NCI-H146 (cell line): ENCODE results near the gene SH2D3C.
"Not testable (repeated sequence)": the region's sequence is repeated elsewhere in the genome, so short reads cannot be mapped to it uniquely, and the experiment has no call there.

Experiments
- DNase-seq: peaks from one replicate; lab custom pipeline; 2025; lab: John Stamatoyannopoulos, UW

The SH2D3C gene

DNA sequence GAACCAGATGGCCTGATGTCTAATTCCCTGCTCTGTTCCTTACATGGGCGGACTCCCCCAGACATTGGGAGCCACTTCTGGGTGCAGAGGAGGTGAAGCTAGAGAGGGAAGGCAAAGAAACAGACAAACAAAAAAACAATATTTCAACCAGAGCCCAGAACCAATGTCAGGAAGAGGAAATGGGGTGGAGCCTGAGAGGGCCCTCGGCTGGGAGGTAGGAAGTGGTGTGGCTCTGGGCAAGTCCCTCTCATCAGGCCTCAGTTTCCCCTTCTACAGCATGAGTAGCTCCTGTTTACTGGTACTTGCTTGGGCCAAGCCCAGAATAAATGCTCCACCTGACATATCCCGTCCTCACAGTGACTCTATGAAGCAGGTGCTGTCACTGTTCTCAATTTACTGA lies 11.1 kb downstream of the SH2D3C start:
- no peak for DNase-seq

DNA sequence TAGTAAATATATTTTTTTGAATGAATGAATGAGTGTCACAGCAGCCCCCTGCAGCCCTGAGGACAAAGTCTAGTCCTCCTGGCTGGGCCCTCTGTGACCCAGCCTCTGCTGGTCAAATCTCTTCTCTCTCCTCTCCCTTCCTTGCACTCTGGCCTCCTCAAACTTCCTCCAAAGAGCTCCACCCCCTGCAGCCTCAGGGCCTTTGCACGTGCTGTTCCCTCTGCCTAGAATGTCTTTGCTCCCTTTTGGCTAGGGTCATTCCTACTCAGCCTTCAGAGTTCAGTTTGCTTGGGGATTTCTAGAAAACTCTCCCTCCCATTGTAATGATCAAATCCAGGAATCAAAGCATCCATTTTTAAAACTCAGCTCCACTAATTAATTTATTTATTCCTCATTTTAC lies 13.0 kb downstream of the SH2D3C start:
- DNase-seq = no peak

- DNase-seq = no peak
Measured at GRCh38 chr9:127763918-127764384, 14.5 kb downstream of the SH2D3C start.

- DNase-seq = no peak
Measured at GRCh38 chr9:127762111-127762676, 16.3 kb downstream of the SH2D3C start.

DNA sequence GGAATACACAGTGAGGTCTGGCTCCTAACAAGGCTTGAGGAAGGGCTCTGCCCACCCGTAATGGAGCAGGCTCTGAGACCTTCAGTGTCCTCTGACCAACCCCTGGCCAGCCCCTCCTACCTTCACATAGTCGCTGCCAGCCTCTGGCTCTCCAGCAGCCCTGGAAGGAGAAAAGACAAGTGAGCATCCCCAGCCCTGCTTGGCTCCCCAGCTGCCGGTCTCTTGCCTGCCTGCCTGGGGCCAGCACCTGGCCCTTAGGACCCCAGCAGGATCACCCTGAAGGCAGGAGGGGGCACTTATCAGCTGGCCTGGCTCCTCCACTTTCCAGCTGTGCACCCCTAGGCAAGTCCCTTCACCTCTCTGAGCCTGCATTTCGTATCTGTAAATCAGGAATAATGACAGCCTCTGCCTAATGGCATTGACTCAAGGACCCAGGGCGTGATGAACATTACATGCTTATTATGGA lies 16.9 kb downstream of the SH2D3C start:
- DNase-seq = no peak

DNA sequence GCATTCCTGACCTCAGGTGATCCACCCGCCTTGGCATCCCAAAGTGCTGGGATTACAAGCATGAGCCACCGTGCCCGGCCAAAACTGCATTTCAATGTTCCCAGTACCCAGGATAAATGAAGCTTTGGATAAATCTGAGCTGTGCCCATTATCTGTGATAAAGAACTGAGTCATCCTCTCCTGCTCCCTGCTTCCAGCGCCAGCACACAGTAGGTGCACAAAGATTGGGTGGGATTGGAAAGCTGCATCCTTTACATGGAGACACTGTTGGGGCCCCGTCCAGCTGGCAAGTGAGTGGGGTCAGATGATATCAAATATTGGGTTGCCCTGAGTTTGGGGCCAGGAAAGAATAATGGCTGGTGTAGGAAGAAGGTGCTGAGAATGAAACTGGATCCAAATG lies 17.4 kb downstream of the SH2D3C start:
- DNase-seq = no peak

- DNase-seq = no peak
Measured at GRCh38 chr9:127758843-127759242, 19.6 kb downstream of the SH2D3C start.

- DNase-seq = not testable (repeated sequence)
Measured at GRCh38 chr9:127756776-127757175, 21.7 kb downstream of the SH2D3C start.

- no peak for DNase-seq
Measured at GRCh38 chr9:127756233-127756632, 22.2 kb downstream of the SH2D3C start.

GRCh38 chr9:127755061-127756060 lies 23.1 kb downstream of the SH2D3C start:
- DNase-seq = peak; percentile 39

DNA sequence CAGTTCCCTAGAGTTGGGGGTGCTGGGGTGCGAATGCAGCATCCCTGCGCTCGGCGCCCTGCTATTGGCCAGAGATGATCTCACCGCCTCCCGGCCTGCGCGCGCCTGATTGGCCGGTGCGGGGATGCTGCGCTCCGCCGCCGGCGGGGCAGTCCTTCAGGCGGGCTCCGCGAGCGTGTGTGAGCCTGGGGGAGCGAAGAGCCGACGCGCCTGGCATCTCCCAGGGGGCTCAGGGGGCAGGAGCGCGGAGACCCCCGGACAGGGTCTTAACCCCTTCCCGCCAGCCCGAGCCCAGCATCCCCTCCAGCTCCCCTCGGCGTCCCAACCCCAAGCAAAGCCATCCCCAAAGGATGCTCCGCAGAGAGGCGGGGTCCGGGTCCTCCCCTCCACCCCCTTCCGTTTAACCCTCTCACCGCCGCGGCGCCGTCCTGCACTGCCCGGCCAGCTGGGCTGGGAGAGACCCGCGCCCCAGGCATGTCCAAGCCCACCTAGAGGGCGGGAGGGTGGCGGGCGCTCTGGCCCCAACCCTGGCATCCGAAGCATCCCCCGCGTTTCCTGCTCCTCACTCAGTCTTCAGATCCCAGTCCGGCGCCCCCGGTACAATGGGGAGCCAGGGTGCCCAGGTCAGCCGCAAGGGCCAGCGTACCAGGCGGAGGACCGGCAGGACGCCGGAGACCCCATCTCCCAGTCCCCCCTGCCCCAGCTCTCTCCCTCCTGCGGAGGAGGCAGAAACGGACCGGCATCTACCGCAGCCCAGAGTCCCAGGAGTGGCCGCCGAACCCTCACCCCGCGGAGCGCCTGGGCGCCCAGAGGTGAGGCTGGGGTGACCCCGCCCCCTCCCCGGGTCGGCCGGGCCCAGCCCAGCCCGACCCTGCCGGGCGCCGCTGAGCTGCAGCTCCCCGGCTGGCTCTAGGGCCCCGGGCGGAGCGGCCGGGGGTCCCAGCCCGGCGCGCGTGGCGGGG lies 24.1 kb downstream of the SH2D3C start:
- peak; percentile 30 for DNase-seq

GRCh38 chr9:127753622-127754021 lies 24.8 kb downstream of the SH2D3C start:
- no peak for DNase-seq

GRCh38 chr9:127753148-127753547 lies 25.3 kb downstream of the SH2D3C start:
- DNase-seq = no peak

DNA sequence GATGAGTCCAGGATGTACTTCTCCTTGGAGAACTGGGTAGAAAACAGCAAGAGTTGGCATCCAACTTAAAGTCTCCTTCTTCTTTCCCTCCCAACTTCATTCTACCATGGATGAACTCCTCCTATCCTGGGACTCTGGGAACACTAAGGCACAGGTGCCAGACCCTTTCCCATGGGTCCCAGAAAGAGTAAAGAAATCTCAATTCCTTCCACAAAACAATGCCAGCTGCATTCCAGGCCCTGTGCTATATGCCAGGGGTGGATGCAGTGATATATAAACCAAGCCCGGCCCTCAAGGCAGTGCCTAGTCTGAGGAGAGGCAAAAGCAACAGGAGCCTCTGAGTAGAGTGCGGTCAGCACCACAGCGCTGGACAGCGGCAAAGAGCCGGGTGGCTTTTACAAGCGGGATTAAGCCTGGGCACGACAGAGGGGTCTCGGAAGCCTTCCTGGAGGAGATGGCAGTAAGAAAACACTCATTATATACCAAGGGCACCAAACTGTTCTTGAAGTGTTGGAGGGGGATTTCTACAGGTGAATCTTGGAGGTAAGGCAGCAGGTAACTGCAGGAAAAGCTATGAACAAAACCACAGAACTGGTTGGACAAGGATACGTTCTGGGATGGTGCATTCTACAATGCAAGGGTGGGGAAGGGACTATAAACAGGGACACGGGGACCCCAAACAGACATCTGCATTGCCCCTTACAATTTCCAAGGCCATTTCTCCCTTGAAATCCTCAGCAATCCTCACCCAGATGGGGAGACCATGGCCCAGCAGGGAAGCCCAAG lies 27.0 kb downstream of the SH2D3C start:
- DNase-seq = no peak

GRCh38 chr9:127749090-127749787 lies 29.2 kb downstream of the SH2D3C start:
- no peak for DNase-seq

- no peak for DNase-seq
Measured at GRCh38 chr9:127746959-127747569, 31.4 kb downstream of the SH2D3C start.

DNA sequence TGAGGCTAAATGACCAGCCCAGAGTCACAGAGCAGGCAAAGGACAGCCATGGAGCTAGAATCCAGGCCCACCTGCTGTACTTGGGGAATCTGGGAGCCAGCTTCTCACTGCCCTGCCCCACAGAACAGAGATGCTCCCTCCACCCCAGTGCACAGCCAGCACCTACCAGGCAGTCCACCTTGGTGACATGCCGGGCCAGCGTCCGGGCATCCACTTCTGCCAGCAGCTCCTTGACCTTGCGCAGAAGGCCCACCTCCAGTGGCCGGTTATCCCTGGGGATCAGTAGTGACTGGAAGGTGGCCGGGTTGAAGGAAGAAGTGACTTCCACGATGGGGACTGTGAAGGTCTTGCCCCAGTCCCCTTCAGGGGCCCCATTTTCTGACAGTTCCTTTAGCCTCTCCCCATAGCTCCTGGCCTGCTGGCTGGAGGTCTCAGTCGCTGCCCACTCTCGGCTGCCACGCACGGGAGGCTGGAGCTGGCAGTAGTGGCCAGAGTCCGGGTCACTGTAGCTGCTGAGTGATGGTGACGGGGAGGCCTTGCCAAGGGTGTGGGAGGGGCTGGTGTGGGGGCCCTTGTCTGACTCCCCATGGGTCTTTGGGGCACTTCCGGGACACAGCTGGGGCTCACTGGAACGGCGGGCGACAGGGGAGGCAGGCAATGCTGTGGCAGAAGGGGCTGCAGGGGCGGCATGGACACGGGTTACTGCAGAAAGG lies 33.9 kb downstream of the SH2D3C start:
- DNase-seq = no peak

DNA sequence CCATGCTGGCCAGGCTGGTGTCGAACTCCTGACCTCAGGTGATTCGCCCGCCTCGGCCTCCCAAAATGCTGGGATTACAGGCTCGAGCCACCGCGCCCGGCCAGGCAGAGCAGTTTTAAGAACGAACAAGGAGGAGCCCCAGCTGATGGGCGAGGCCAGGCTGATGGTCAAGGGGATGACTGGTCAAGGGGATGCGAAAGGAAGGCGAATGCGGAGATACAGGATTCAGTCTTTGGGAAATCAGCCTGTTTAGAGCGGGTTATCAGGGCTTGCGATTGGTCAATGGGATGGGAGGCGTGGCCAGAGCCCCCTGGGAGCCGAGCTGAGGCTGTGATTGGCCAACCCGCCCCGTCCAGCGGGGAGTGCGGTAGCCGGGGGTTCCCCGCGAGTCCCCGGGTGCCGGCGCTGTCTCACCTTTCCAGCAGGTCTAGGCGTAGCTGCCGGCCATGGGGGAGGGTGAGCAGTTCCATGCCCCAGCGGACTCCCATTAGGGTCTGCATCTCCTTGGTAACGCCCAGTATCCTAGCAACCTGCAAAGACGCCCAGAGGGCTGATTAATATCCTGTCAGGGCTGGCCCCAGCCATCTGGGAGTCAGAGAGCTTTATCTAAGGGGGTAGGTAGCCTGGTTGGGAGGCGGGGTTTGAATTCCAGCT lies 35.9 kb downstream of the SH2D3C start:
- peak; percentile 95 for DNase-seq
